Measurements from ENCODE around the gene HOXA5. TPM values are rescaled to one million over a fixed set of nuclear protein-coding genes. Genes with fewer than 3 reads are reported as not detected.

The HOXA5 gene
- total RNA-seq, 4 donors from 2014 or later, result 3.6 to 8.2 (median 6.8) TPM

DNA sequence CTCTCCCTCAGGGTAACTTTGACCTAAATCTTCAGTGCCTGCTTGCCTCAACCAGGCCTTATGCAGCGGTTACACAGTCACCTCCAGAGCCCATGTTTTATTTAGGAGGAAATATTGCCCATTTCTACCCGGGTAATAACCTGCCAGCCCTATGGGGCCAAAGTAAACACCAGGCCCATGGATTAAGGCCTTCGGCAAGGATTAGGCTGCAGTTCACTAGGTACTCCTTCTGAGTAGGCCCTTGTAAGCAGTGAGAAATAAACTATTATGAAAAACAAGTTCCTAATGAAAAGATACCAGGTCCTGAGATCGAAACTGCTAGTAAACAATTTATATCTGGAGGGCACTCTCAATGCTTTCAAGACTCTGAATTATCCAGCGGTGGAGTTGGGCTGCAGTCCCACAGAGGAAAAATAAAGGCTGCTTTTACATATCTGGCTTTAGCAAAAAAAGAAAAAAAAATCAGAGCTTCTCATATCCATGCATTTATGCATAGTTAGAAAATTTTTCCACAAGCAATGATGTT is 34.4 kb upstream of the HOXA5 start:
- Histone ChIP-seq H3K4me1 (peaks cover 18 to 31% (median 27%) of the 10 kb centered on the region in 3 donors), H3K4me3 (no peak overlapping the region), H3K36me3 (no peaks in the 10 kb centered on the region), H3K27ac (no peak overlapping the region), H3K27me3 (peaks cover 30 to 100% (median 69%) of the 10 kb centered on the region in 4 donors), H3K9me3 (no peaks in the 10 kb centered on the region)
- DNase-seq, result no peak
- WGBS, 2 donors, result 82 to 85% methylated on average over 4 to 5 of the region's 5 CpGs
- TF ChIP-seq POLR2A (IDR thresholded peaks at IDR 0.05), result no peak
- TF ChIP-seq, protein P1, sequence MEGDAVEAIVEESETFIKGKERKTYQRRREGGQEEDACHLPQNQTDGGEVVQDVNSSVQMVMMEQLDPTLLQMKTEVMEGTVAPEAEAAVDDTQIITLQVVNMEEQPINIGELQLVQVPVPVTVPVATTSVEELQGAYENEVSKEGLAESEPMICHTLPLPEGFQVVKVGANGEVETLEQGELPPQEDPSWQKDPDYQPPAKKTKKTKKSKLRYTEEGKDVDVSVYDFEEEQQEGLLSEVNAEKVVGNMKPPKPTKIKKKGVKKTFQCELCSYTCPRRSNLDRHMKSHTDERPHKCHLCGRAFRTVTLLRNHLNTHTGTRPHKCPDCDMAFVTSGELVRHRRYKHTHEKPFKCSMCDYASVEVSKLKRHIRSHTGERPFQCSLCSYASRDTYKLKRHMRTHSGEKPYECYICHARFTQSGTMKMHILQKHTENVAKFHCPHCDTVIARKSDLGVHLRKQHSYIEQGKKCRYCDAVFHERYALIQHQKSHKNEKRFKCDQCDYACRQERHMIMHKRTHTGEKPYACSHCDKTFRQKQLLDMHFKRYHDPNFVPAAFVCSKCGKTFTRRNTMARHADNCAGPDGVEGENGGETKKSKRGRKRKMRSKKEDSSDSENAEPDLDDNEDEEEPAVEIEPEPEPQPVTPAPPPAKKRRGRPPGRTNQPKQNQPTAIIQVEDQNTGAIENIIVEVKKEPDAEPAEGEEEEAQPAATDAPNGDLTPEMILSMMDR (IDR thresholded peaks at IDR 0.05), result no peak
- intact Hi-C loops (cut with DNase I), result no loop called here

DNA sequence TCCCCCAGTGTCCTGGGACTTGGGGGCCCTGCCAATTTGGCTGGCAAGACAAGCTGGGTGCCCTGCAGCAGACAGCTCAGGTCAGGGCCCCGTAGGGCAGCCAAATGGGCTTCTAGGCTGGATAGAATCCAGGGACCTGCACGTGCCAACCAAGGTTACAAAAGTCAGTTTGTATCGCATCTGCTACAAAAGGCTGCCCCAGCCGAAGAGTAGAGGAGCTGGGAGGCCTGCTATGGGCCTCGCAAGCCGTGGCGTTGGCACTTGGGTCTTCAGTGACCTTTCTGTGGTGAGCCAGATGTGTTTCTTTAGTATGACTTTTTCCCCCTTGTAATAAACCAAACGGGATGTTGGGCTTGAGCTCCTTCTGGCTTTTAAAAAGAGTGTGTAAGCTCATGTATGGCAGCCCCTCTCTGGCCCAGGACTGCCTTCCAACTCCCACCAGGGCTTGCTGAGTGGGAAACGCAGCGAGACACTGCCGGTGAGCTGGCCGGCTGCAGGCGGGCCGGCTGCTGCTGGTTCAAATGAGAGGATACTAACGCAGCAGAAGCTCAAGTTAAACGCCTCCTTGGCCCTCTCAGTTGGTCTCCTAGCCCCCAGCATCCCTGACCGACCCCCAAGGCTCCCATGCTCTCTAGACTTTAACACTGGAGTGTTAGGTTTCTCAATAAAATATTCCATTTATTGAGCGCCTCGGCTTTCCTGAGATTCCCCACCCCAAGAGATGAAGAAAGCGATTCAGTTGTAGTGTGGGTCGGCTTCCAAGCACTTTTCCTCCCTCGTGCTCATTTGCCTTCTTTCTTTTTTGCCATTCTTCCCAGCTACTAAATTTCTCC is 33.7 kb upstream of the HOXA5 start:
- WGBS, 2 donors, result 84 to 85% methylated on average over 19 to 22 of the region's 22 CpGs
- Histone ChIP-seq H3K9me3 (no peaks in the 10 kb centered on the region), H3K4me3 (no peak overlapping the region), H3K4me1 (peaks cover 21 to 36% (median 31%) of the 10 kb centered on the region in 3 donors), H3K27ac (no peak overlapping the region), H3K27me3 (peaks cover 35 to 100% (median 68%) of the 10 kb centered on the region in 4 donors), H3K36me3 (no peaks in the 10 kb centered on the region)
- DNase-seq, result no peak
- intact Hi-C loops (cut with DNase I), result no loop called here
- TF ChIP-seq, protein P1 (IDR thresholded peaks at IDR 0.05), result no peak
- TF ChIP-seq POLR2A (IDR thresholded peaks at IDR 0.05), result no peak

DNA sequence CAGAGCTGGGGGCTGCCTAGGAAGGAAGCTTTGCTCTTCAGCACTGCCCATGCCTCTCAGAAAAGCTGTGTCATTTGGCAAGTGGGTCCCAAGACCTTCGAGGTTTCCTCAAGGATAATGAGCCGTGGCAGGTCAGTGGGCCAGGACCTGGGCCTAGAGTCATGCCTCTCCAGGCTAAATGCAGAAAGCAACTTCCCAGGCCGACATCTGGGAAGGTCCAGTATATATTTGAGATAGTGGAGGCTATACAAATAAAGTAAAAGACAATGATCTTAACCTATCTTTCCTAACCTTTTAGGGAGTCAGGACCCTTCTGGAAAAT is 33.0 kb upstream of the HOXA5 start:
- DNase-seq, result no peak
- TF ChIP-seq, protein P1 (IDR thresholded peaks at IDR 0.05), result no peak
- no peak for TF ChIP-seq POLR2A (IDR thresholded peaks at IDR 0.05)
- Histone ChIP-seq H3K9me3 (no peaks in the 10 kb centered on the region), H3K36me3 (no peaks in the 10 kb centered on the region), H3K4me1 (peaks cover 25 to 43% (median 31%) of the 10 kb centered on the region in 3 donors), H3K4me3 (no peak overlapping the region), H3K27ac (no peak overlapping the region), H3K27me3 (peaks cover 36 to 100% (median 70%) of the 10 kb centered on the region in 4 donors)
- intact Hi-C loops (cut with DNase I), result no loop called here
- WGBS, 2 donors, result 92 to 100% methylated on average over 1 to 3 of the region's 3 CpGs

DNA sequence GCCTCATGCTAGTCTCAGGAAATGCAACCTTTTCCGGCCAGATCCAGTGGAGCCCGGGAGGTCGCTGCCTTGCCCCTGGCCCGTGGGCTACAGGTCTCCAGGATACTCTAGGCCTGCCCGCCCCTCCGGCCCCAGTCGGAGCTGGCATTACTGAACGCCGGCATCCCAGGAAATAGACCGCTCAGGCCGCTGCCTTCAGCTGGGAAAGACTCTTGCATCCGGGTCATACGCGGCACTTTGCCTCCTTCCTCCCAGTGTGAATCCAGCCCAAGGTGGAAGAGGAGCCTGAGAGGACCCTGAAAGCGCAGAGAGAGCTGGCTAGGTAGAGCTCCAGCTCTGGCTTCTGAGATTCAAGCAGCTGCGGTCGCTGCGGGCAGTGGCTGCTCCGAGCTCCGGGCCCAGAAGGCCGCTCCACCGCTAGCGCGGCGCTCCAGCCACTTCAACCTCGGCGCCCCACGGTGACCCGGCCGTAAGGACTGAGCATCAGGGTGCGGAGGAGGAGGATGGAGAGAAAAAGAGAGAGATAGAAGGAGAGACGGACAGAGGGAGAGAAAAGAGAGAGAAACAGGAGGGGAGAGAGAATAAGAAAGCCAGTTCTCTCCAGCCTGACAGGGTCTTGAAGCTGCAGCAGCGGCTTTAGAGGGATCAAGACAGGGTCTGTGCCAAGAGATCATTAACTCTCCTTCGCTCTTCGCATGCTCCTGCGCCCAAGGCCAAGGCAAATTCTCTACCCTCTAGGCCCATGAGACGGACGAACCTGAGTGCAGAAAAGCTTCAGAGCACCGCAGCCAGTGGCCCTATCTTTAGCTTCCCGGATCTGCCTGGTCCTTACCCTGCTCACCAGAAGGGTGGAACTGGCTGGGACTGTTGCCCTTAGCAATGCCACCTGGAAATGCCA is 32.4 kb upstream of the HOXA5 start:
- Histone ChIP-seq H3K4me1 (peaks cover 26 to 48% (median 31%) of the 10 kb centered on the region in 3 donors), H3K4me3 (no peak overlapping the region), H3K27me3 (peaks cover 42 to 100% (median 73%) of the 10 kb centered on the region in 4 donors), H3K36me3 (no peaks in the 10 kb centered on the region), H3K27ac (no peak overlapping the region), H3K9me3 (no peaks in the 10 kb centered on the region)
- intact Hi-C loops (cut with DNase I), result no loop called here
- 79 to 80% methylated on average over 12 to 19 of the region's 40 CpGs for WGBS, 2 donors
- no peak for TF ChIP-seq POLR2A (IDR thresholded peaks at IDR 0.05)
- TF ChIP-seq, protein P1 (IDR thresholded peaks at IDR 0.05), result no peak
- DNase-seq, result no peak
